ENCODE results near the gene ITGA6. TPM values are rescaled to one million over a fixed set of nuclear protein-coding genes. Genes with fewer than 3 reads are reported as not detected.

The ITGA6 gene
- total and polyA plus RNA-seq, 8 donors: 43.1 to 93.5 (median 75.1) TPM

GRCh38 chr2:172551271-172551670 lies 123.9 kb downstream of the ITGA6 start:
- Histone ChIP-seq H3K36me3 (no peaks in the 10 kb centered on the region), H3K4me1 (peaks cover 0 to 9% of the 10 kb centered on the region in 2 donors), H3K4me3 (no peak overlapping the region), H3K9me3 (peaks cover 0 to 7% of the 10 kb centered on the region in 2 donors), H3K27me3 (no peaks in the 10 kb centered on the region), H3K27ac (no peak overlapping the region)
- intact Hi-C loops (cut with DNase I): no loop called here
- ATAC-seq (no peak), DNase-seq (no peak)
- no peak for TF ChIP-seq CTCF (IDR thresholded peaks at IDR 0.05)

GRCh38 chr2:172552547-172553291 lies 125.3 kb downstream of the ITGA6 start:
- DNase-seq (no peak), ATAC-seq (no peak)
- Histone ChIP-seq H3K27me3 (no peaks in the 10 kb centered on the region), H3K9me3 (peaks cover 0 to 4% of the 10 kb centered on the region in 2 donors), H3K4me3 (no peak overlapping the region), H3K36me3 (no peaks in the 10 kb centered on the region), H3K4me1 (peaks cover 0 to 22% of the 10 kb centered on the region in 2 donors), H3K27ac (no peak overlapping the region)
- intact Hi-C loops (cut with DNase I): no loop called here
- TF ChIP-seq CTCF (IDR thresholded peaks at IDR 0.05): no peak

GRCh38 chr2:172554352-172555271 lies 127.2 kb downstream of the ITGA6 start:
- Histone ChIP-seq H3K4me3 (peak overlapping the region; percentile 98), H3K36me3 (peaks cover 0 to 7% of the 10 kb centered on the region in 2 donors), H3K9me3 (no peaks in the 10 kb centered on the region), H3K4me1 (peaks cover 0 to 24% of the 10 kb centered on the region in 2 donors), H3K27me3 (no peaks in the 10 kb centered on the region), H3K27ac (peak overlapping the region in 1 of 2 donors; percentile 94)
- ATAC-seq: no peak
- DNase-seq: no peak
- no peak for TF ChIP-seq CTCF (IDR thresholded peaks at IDR 0.05)
- intact Hi-C loops (cut with DNase I): no loop called here

- H3K27ac ChIP-seq: peak overlapping the region; percentile 91 to 94
- TF ChIP-seq CTCF (IDR thresholded peaks at IDR 0.05): no peak
- ATAC-seq: no peak
Observed at GRCh38 chr2:172555272-172555521, 127.8 kb downstream of the ITGA6 start.

More at GRCh38 chr2:172555272-172555521, 127.8 kb downstream of the ITGA6 start:
- no peak for DNase-seq
- no peaks in the 10 kb centered on the region for H3K27me3 ChIP-seq
- no peaks in the 10 kb centered on the region for H3K9me3 ChIP-seq
- peaks cover 0 to 24% of the 10 kb centered on the region in 2 donors for H3K4me1 ChIP-seq
- intact Hi-C loops (cut with DNase I): no loop called here
- H3K36me3 ChIP-seq: peaks cover 0 to 13% of the 10 kb centered on the region in 2 donors
- H3K4me3 ChIP-seq: peak overlapping the region; percentile 98

Other genes with a start within 250 kb of the ITGA6 start
- gene PDK1, start 128.5 kb downstream of the ITGA6 start, total RNA-seq: 10 to 100 TPM in 1 of 2 donors, 1 to 10 TPM in 1; 5.4 to 13.5 TPM
- gene PDK1, start 128.5 kb downstream of the ITGA6 start, polyA plus RNA-seq (ENCODE audit: insufficient read length in 6 of 6): 10 to 100 TPM in 4 of 6 donors, 1 to 10 TPM in 2; 8.7 to 22.5 (median 14.0) TPM